ENCODE data around the gene SERPINE1.
"Not testable (repeated sequence)": the region's sequence is repeated elsewhere in the genome, so short reads cannot be mapped to it uniquely, and the experiment has no call there.

The SERPINE1 gene

GRCh38 chr7:101124376-101125056, 2.4 kb upstream of the SERPINE1 start:
- DNase-seq, result no peak

DNA sequence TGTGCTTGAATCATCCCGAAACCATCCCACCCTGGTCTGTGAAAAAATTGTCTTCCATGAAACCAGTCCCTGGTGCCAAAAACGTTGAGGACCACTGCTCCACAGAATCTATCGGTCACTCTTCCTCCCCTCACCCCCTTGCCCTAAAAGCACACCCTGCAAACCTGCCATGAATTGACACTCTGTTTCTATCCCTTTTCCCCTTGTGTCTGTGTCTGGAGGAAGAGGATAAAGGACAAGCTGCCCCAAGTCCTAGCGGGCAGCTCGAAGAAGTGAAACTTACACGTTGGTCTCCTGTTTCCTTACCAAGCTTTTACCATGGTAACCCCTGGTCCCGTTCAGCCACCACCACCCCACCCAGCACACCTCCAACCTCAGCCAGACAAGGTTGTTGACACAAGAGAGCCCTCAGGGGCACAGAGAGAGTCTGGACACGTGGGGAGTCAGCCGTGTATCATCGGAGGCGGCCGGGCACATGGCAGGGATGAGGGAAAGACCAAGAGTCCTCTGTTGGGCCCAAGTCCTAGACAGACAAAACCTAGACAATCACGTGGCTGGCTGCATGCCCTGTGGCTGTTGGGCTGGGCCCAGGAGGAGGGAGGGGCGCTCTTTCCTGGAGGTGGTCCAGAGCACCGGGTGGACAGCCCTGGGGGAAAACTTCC, 784 bp upstream of the SERPINE1 start:
- no peak for DNase-seq

- no peak for DNase-seq
Measured at GRCh38 chr7:101127460-101128039, 646 bp downstream of the SERPINE1 start.

DNA sequence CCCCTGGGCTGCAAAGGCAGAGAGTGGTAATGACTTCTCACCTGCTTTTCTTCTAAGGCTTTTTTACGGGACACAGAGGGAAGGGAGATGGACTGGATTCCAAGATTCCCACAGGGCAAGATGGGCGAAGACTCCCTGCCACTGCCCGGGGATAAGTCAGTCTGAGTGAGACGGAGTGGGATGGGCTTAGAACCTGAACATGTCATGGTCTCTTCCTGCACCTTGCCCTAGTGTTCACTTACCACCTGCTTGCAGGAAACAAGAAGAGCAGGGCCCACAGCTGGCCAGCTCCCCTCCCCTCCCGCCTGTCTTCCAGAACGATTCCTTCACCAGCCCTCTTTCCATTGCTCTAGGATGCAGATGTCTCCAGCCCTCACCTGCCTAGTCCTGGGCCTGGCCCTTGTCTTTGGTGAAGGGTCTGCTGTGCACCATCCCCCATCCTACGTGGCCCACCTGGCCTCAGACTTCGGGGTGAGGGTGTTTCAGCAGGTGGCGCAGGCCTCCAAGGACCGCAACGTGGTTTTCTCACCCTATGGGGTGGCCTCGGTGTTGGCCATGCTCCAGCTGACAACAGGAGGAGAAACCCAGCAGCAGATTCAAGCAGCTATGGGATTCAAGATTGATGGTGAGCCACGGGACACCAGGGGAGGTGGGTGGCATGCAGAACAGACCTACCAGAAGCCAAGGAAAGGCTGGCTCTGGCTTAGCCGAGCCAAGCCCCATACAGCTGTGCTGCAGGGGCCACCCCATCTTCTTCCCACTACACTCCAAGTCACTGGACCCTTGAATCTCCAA, 1.3 kb downstream of the SERPINE1 start:
- DNase-seq, result no peak

DNA sequence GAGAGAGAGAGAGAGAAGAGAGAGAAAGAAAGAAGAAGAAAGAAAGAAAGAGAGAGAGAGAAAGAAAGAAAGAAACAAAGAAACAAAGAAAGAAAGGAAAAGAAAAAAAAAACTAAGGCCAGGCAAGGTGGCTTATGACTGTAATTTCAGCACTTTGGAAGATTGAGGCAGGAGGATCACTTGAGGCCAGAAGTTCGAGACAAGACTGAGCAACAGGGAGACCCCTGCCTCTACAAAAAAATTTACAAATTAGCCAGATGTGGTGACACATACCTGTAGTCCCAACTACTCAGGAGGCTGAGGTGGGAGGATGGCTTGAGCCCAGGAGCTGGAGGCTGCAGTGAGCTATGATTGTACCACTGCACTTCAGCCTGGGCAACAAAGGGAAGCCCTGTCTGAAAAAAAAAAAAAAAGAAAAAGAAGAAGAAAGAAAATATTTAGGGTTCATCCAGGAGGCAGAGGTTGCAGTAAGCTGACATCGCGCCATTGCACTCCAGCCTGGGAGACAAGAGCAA, 2.8 kb downstream of the SERPINE1 start:
- no peak for DNase-seq

GRCh38 chr7:101132626-101133600, 6.0 kb downstream of the SERPINE1 start:
- DNase-seq, result not testable (repeated sequence)

DNA sequence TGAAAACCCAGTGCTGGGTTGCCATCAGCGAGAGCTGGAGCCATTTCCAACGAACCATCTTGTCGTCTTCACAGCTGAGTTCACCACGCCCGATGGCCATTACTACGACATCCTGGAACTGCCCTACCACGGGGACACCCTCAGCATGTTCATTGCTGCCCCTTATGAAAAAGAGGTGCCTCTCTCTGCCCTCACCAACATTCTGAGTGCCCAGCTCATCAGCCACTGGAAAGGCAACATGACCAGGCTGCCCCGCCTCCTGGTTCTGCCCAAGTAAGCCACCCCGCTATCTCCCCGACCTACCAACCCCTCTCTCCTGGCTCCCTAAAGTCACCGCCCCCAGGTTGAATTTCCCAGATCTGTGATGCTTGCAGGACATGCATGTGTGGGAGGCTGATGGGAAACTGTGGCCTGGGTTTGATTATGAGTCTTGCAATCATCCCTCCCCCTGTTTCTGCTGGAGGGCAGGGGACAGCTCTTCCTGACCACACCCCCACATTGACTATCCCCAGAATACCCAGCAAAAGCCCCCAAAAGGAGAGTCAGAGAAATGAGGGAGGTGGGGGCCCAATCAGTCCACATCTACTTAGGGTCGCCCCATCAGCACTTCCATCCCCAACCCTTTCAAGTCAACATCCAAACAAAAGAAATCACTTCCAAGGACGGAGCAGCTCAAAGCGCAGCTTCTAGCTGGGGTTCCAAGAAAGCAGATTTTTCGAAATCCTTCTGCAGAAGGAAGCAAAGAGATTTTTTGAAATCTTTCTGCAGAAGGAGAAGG, 6.9 kb downstream of the SERPINE1 start:
- no peak for DNase-seq

- DNase-seq, result no peak
Measured at GRCh38 chr7:101134399-101134980, 7.6 kb downstream of the SERPINE1 start.

- no peak for DNase-seq
Measured at GRCh38 chr7:101137651-101138212, 10.8 kb downstream of the SERPINE1 start.

DNA sequence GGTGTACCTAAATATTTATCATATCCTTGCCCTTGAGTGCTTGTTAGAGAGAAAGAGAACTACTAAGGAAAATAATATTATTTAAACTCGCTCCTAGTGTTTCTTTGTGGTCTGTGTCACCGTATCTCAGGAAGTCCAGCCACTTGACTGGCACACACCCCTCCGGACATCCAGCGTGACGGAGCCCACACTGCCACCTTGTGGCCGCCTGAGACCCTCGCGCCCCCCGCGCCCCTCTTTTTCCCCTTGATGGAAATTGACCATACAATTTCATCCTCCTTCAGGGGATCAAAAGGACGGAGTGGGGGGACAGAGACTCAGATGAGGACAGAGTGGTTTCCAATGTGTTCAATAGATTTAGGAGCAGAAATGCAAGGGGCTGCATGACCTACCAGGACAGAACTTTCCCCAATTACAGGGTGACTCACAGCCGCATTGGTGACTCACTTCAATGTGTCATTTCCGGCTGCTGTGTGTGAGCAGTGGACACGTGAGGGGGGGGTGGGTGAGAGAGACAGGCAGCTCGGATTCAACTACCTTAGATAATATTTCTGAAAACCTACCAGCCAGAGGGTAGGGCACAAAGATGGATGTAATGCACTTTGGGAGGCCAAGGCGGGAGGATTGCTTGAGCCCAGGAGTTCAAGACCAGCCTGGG, 11.4 kb downstream of the SERPINE1 start:
- peak in 1 of 2 experiments; percentile 25 for DNase-seq

- DNase-seq, result no peak
Measured at GRCh38 chr7:101140339-101140699, 13.4 kb downstream of the SERPINE1 start.

DNA sequence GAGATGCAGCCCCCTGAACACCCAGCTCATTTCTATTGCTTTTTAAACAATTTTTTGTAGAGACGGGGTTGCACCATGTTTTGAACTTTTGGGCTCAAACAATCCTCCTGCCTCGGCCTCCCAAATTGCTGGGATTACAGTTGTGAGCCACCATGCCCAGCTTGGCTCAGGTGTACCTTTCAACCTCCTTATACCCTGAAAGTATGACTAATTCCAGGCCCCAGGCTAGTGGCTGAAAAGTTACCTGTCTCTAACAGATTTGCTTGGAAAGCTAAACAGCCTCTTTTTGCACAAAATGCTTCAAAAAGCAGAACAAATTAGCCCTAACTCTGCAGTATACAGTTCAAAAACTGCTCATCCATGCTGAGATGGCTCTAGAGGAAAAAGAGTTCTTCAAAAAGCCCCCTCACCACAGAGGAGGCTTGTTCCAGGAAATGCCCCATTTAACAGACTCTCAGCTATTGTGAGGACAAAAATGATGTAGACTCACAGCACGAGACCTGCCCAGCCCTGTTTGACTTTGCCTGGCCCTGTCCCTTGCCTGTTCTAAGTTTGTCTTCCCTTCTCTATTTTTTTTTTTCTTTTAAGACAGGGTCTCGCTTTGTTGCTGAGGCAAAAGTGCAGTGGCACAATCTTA, 14.0 kb downstream of the SERPINE1 start:
- DNase-seq, result no peak

DNA sequence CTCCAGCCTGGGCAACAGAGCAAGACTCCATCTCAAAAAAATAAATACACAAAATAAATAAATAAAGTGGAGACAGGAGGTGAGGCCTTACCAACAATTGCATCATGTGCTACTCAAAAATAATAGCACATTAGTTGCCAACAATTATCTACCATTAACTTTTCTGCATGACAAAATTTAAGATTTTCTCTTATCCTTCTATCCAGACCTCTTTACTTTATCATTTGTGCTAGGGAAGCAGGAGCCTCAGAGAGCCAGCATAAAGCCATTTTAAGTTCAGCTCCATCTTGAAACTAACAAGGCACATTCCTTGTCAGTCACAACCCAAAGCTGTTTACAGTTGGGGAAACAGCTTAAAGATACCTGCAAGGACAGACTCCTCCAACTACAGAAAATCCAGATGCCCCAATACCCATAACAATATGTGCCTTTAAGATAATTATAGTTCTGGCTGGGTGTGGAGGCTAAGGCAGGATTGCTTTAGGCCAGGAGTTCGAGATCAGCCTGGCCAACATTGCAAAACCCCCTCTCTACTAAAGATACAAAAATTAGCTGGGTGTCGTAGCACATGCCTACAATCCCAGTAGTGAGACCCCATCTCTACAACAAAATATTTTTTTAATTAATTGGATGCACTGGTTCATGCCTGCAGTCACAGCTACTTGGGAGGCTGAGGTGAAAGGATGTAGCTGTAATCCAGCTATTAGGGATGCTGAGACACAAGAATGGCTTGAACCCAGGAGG, 25.2 kb downstream of the SERPINE1 start:
- no peak for DNase-seq

DNA sequence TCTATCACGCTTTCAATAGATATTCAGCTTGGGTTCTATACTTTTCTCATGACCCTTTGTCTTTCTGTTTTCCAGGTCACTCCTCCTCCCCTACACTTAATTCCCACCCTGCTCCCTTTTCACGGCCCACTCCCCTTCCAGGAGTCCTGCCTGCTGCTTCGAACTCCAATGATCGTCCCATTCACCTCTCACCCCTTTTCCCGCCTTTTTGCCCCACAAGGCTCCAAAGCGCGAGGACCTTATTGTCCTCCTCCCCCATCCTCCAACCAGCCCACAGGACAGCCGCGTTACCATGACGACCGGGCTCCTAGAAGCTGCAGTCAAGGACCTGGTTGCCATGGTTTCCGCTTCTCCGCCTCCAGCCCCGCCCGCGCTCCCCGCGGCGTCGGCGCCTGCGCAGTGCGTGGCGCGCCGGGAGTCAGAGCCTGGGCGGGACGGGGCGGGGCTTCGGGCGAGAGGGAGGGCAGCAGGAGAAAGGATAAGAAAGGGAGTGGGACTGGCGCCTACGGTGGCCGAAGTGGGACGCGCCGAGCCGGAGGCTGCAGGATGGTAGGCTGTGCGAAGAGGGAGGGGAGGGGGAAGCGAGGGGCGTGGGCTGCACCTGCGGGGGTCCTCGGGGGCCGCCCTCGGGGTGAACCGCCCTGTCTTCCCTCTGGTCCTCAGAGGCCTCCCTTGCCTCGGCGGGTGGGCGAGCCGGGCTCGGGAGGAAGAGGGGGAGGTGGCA, 27.2 kb downstream of the SERPINE1 start, which contains the start of gene AP1S1:
Gene AP1S1, plus strand, starts transcription at position 508 of the 724 bp plus-strand sequence. Its CDS starts 39 bp downstream, at position 547.
- DNase-seq, result peak; percentile 99

- no peak for DNase-seq
Measured at GRCh38 chr7:101154693-101155102, 27.8 kb downstream of the SERPINE1 start.

- DNase-seq, result no peak
Measured at GRCh38 chr7:101155303-101155702, 28.4 kb downstream of the SERPINE1 start.

- no peak for DNase-seq
Measured at GRCh38 chr7:101156277-101156676, 29.4 kb downstream of the SERPINE1 start.

All from NCI-H524 (cell line).